Fibroblast of the aortic adventitia (primary cell): ENCODE results near the gene ANKRD30A. TPM values are rescaled to one million over a fixed set of nuclear protein-coding genes. Genes with fewer than 3 reads are reported as not detected.

ENCODE experiments used
- DNase-seq: peaks from one replicate; pipeline ENCODE4 v3.0.0-alpha.2; 2010; ENCODE audit warnings: low read depth
- H3K4me3 ChIP-seq: 2 replicates; pipeline ENCODE4 v1.5.1; 2011; ENCODE audit warnings: low read depth, mild to moderate bottlenecking, control low read depth, low read length, moderate library complexity
- total RNA-seq: library from RNA; depleted of rRNA; stranded (reverse); fragments of >200 nt; gene quantifications from 2 replicates; pipeline ENCODE4 v1.2.3, GENCODE V29; 2012; ENCODE audit warnings: low replicate concordance
- TF ChIP-seq, protein P1 (sequence below): IDR thresholded peaks from 2 replicates; pipeline ENCODE4 v1.5.1; 2011; ENCODE audit warnings: mild to moderate bottlenecking, low read length, control low read depth, inconsistent platforms; ENCODE audit not compliant: insufficient read depth

The ANKRD30A gene
- total RNA-seq, 1 donor: not detected

DNA sequence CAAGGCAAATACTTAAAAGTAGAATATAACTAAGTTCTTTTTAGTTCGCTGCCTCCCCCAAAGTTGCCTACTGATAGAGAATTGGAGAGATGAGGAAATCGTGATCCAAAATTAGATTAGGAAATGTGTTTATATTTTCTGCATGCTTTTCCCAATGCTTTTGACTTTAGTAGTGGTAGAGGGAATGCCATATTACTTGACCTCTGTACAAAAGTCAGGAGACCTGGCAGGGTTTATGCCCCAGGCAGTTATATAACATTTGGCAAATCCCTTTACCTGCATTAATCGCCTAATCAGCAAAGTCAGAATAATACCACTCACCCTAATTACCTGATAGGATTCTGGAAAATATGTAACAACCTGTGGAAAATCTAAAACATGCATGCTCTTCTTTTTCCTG, 142.9 kb downstream of the ANKRD30A start:
- no peak for DNase-seq
- H3K4me3 ChIP-seq: no peak overlapping the region
- TF ChIP-seq, protein P1, sequence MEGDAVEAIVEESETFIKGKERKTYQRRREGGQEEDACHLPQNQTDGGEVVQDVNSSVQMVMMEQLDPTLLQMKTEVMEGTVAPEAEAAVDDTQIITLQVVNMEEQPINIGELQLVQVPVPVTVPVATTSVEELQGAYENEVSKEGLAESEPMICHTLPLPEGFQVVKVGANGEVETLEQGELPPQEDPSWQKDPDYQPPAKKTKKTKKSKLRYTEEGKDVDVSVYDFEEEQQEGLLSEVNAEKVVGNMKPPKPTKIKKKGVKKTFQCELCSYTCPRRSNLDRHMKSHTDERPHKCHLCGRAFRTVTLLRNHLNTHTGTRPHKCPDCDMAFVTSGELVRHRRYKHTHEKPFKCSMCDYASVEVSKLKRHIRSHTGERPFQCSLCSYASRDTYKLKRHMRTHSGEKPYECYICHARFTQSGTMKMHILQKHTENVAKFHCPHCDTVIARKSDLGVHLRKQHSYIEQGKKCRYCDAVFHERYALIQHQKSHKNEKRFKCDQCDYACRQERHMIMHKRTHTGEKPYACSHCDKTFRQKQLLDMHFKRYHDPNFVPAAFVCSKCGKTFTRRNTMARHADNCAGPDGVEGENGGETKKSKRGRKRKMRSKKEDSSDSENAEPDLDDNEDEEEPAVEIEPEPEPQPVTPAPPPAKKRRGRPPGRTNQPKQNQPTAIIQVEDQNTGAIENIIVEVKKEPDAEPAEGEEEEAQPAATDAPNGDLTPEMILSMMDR: no peak

DNA sequence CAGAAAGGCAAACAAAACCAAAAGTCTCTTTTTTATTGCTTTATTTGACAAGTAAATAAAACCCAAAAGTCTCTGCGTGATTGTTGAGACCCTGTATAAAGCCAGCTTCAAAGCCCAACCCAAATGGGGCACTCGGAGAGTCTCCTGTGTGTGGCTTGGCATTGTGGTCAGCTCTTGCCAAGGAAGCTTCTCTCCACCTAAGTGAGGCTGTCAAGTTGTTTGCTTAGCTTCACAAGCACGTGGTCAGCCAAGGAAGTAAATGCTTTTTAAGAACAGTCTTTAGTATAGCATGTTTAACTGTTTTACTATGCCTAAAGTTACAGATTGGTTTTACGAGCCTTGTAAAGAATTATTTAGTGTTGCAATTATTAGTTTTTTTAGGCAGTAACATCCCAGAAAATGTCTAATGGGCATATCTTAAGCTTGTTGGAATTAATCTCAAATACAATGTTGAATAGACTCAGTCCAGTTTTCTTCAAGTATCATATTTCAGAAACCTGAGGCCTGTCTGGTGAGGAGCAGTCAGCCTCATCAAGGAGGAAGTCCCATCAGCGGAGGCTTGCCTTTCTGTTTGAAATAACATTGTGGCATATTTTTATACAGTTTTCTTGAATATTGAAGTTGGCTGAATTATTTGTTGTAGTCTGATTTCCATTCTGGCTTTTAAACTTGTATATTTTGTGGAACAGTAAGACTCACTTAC, 144.3 kb downstream of the ANKRD30A start:
- no peak overlapping the region for H3K4me3 ChIP-seq
- DNase-seq: no peak
- TF ChIP-seq, protein P1: no peak

DNA sequence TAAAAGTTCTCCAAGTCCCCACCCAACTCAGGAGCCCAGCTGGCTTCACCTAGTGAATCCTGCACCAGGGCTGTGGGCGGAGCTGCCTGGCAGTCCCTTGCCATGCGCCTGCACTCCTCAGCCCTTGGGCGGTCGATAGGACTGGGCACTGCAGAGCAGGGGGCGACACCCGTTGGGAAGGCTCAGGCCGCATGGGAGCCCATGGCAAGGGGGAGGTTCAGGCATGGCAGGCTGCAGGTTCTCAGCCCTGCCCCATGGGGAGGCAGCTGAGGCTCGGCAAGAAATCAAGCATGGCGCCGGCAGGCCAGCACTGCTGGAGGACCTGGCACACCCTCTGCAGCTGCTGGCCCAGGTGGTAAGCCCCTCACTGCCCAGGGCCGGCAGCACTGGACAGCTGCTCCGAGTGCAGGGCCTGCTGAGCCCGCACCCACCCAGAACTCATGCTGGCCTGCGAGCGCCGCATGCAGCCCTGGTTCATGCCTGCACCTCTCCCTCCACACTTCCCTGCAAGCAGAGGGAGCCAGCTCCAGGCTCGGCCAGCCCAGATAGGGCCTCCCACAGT, 149.9 kb downstream of the ANKRD30A start:
- DNase-seq: no peak
- TF ChIP-seq, protein P1: no peak

DNA sequence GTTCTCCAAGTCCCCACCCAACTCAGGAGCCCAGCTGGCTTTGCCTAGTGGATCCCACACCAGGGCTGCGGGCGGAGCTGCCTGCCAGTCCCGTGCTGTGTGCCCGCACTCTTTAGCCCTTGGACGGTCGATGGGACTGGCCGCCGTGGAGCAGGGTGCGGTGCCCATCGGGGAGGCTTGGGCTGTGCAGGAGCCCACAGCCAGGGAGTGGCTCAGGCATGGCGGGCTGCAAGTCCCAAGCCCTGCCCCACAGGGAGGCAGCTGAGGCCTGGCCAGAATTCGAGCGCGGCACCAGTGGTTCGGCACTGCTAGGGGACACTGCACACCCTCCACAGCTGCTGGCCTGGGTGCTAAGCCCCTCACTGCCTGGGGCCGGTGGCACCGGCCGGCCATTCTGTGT, 159.7 kb downstream of the ANKRD30A start:
- H3K4me3 ChIP-seq: no peak overlapping the region
- no peak for DNase-seq
- TF ChIP-seq, protein P1: no peak

More for the DNA sequence above, 149.9 kb downstream of the ANKRD30A start:
- H3K4me3 ChIP-seq: no peak overlapping the region

DNA sequence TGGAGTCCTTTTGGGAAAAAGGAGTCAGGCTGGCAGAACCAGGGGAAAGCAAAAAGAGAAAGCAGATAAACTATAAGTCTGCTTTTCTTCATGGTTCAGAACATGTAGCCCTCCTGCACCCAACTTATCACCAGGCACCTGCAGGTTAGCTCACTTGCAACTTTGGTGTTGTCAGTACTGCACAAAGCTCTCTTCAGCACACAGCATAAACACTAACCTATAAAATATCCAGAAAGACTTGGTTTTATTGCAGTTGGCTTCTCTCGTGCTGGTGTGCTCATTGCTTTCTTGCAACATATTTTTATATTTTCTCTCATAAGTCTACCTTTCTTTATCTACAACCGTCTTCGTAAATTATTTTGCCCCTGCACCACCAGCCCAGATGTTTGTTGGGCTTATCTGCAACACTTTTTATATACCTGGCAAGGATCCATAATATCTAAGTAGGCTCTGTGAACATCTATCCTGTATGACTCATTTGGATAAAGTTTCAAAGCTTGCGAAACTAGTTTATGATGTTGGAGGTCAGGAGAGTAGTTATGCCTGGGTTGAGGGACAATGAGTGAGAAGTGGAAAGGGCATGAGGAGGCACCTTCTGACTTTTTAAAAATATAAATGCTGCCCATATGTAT, 164.6 kb downstream of the ANKRD30A start:
- H3K4me3 ChIP-seq: no peak overlapping the region
- TF ChIP-seq, protein P1: no peak
- DNase-seq: no peak

DNA sequence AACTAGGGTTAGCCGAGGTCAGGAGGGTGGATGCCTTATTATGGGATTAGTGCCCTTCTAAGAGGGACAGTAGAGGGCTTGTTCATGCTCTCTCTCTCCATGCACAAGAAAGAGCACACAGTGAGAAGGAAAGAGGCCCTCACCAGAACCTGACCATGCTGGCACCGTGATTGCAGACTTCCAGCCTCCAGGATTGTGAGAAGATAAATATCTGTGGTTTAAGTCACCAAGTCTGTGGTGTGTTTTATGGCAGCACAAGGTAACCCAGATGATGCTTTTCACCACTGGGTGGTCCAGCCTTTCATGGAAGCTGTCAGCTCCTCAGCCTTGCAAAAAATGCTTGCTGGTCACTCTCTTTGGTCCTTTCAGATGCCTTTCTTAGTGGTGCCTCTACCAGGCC, 175.9 kb downstream of the ANKRD30A start:
- TF ChIP-seq, protein P1: no peak
- no peak for DNase-seq
- no peak overlapping the region for H3K4me3 ChIP-seq
